ENCODE data around the gene OLIG1. TPM values are rescaled to one million over a fixed set of nuclear protein-coding genes. Genes with fewer than 3 reads are reported as not detected.

Gene OLIG1
- total RNA-seq, 1 donor from 2014 or later: not detected

DNA sequence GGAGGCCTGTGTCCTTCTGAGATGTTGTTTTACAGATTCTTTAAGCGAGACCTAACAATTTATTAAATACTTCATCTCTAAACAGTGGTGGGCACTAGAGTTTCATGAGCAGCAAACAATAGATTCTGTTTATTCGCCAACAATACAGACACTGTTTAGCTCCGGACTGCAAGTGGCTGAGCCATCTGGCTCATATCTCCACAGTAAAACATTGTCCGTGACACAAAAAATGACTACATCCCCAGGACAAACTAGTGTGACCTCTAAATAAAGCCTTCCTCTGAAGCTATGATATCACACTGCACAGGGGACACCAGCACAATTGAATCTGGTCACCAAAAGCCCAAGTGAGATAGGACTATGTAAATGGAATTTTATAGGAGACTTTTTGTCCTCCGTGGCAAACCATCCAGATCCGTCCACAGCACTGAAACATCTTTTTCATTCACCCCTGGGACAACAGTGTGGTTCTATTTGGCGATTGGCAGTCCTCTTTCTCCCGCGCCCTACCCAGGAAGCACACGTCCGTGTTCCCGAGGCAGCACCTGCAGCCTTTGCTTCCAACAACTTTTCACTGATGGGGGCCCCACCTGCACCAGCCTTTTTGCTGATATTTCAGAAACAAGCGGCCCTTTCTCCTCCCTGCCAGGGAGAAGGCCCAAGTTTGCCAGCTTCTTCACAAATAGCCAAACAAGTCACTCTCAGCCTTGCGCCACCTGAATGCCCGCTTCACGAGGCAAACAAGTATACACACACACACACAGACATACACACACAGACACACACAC lies 47.4 kb downstream of the OLIG1 start:
- Mint-ChIP-seq H3K36me3 (ENCODE audit: low read depth) (no peaks in the 10 kb centered on the region), H3K27ac (no peak overlapping the region), H3K9me3 (no peaks in the 10 kb centered on the region), H3K27me3 (ENCODE audit: insufficient read depth) (peaks cover 12% of the 10 kb centered on the region), H3K4me1 (ENCODE audit: low read depth) (peaks cover 10% of the 10 kb centered on the region), H3K4me3 (no peak overlapping the region)
- no peak for DNase-seq (ENCODE audit: low spot score)
- intact Hi-C loops (cut with micrococcal nuclease): no loop called here

Other genes starting within 250 kb of the OLIG1 start
- not detected in 2 replicates for gene OLIG2, start 44.2 kb upstream of the OLIG1 start, total RNA-seq
- gene IFNAR2, start 159.8 kb downstream of the OLIG1 start, total RNA-seq: 33.3 and 33.5 TPM in 2 replicates
- 20.5 and 21.4 TPM in 2 replicates for gene IL10RB, start 196.2 kb downstream of the OLIG1 start, total RNA-seq